ENCODE results near the gene PPL.
"Not testable (repeated sequence)": the region's sequence is repeated elsewhere in the genome, so short reads cannot be mapped to it uniquely, and the experiment has no call there.

PPL gene

DNA sequence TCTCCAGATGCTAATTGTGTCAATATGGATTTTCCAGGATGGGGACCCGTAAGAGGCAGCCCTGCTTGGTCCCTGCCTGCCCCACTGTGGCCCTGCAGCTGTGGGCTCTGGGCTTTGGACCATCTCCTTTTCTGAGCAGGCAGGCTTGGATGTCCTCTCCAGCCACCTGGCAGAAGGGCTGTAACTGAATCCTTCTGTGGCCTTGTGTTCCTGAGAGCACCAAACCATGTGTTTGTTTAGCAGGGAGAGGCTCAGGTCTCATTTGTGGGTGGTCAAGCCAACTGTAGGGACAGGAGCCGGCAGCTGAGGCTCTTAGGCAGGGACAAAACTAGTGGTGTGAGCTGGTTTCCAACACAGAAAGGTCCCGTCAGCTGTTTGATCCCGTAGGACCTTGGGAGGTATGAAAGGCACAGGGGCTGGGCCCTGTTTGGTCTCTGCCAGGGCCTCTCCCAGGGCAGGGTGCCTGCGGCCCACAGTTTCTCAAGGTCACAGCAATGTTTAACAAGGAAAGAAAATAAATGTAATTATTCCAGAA lies 39.7 kb upstream of the PPL start:
- Histone ChIP-seq H3K9ac (no peak overlapping the region), H3K4me3 (no peak overlapping the region), H3K4me1 (peaks cover 12% of the 10 kb centered on the region; the same call in 1 of the 2 replicates), H3K27me3 (no peaks in the 10 kb centered on the region), H3K9me3 (no peaks in the 10 kb centered on the region; the same call in 1 of the 2 replicates), H4K20me1 (no peaks in the 10 kb centered on the region), H3K36me3 (no peaks in the 10 kb centered on the region), H3K27ac (no peak overlapping the region), H3K4me2 (no peak overlapping the region)
- TF ChIP-seq Cebpa-rat (IDR thresholded peaks at IDR 0.05), result no peak

GRCh38 chr16:4976079-4976478 lies 39.1 kb upstream of the PPL start:
- H3K4me2 ChIP-seq, result no peak overlapping the region
- H3K27ac ChIP-seq, result no peak overlapping the region

GRCh38 chr16:4972938-4973587 lies 36.1 kb upstream of the PPL start:
- no peak for TF ChIP-seq Cebpa-rat (IDR thresholded peaks at IDR 0.05)

More at GRCh38 chr16:4976079-4976478, 39.1 kb upstream of the PPL start:
- peaks cover 12% of the 10 kb centered on the region; the same call in 1 of the 2 replicates for H3K4me1 ChIP-seq
- no peak overlapping the region for H3K4me3 ChIP-seq
- H3K36me3 ChIP-seq, result no peaks in the 10 kb centered on the region
- TF ChIP-seq Cebpa-rat (IDR thresholded peaks at IDR 0.05), result no peak
- H3K9me3 ChIP-seq, result no peaks in the 10 kb centered on the region; the same call in 1 of the 2 replicates
- no peak overlapping the region for H3K9ac ChIP-seq
- H4K20me1 ChIP-seq, result no peaks in the 10 kb centered on the region
- no peaks in the 10 kb centered on the region for H3K27me3 ChIP-seq

GRCh38 chr16:4970010-4970409 lies 33.1 kb upstream of the PPL start:
- no peak overlapping the region for H3K27ac ChIP-seq
- TF ChIP-seq Cebpa-rat (IDR thresholded peaks at IDR 0.05), result no peak
- no peaks in the 10 kb centered on the region for H3K4me1 ChIP-seq
- no peaks in the 10 kb centered on the region for H3K9me3 ChIP-seq
- no peaks in the 10 kb centered on the region for H4K20me1 ChIP-seq
- H3K27me3 ChIP-seq, result no peaks in the 10 kb centered on the region
- H3K9ac ChIP-seq, result no peak overlapping the region
- H3K4me2 ChIP-seq, result no peak overlapping the region
- H3K36me3 ChIP-seq, result no peaks in the 10 kb centered on the region
- no peak overlapping the region for H3K4me3 ChIP-seq

More at GRCh38 chr16:4972938-4973587, 36.1 kb upstream of the PPL start:
- no peak overlapping the region for H3K9ac ChIP-seq
- H3K27me3 ChIP-seq, result no peaks in the 10 kb centered on the region
- peaks cover 12% of the 10 kb centered on the region; the same call in 1 of the 2 replicates for H3K4me1 ChIP-seq
- H4K20me1 ChIP-seq, result no peaks in the 10 kb centered on the region
- H3K27ac ChIP-seq, result no peak overlapping the region
- H3K9me3 ChIP-seq, result no peaks in the 10 kb centered on the region; the same call in 1 of the 2 replicates
- no peak overlapping the region for H3K4me2 ChIP-seq
- no peak overlapping the region for H3K4me3 ChIP-seq
- H3K36me3 ChIP-seq, result no peaks in the 10 kb centered on the region

- H3K9me3 ChIP-seq, result no peaks in the 10 kb centered on the region
- H3K4me2 ChIP-seq, result no peak overlapping the region
- no peaks in the 10 kb centered on the region for H3K36me3 ChIP-seq
These were observed 32.0 kb upstream of the PPL start for GRCh38 chr16:4968879-4969483.

GRCh38 chr16:4968278-4968677 lies 31.3 kb upstream of the PPL start:
- not testable (repeated sequence) for H3K4me1 ChIP-seq, H3K36me3 ChIP-seq, H3K4me2 ChIP-seq, H3K27me3 ChIP-seq, H4K20me1 ChIP-seq, H3K27ac ChIP-seq, H3K9ac ChIP-seq, H3K9me3 ChIP-seq, H3K4me3 ChIP-seq

More at GRCh38 chr16:4968879-4969483, 32.0 kb upstream of the PPL start:
- Histone ChIP-seq H3K27ac (no peak overlapping the region), H4K20me1 (no peaks in the 10 kb centered on the region), H3K4me3 (no peak overlapping the region), H3K4me1 (no peaks in the 10 kb centered on the region), H3K27me3 (no peaks in the 10 kb centered on the region), H3K9ac (no peak overlapping the region)
- TF ChIP-seq Cebpa-rat (IDR thresholded peaks at IDR 0.05), result no peak

DNA sequence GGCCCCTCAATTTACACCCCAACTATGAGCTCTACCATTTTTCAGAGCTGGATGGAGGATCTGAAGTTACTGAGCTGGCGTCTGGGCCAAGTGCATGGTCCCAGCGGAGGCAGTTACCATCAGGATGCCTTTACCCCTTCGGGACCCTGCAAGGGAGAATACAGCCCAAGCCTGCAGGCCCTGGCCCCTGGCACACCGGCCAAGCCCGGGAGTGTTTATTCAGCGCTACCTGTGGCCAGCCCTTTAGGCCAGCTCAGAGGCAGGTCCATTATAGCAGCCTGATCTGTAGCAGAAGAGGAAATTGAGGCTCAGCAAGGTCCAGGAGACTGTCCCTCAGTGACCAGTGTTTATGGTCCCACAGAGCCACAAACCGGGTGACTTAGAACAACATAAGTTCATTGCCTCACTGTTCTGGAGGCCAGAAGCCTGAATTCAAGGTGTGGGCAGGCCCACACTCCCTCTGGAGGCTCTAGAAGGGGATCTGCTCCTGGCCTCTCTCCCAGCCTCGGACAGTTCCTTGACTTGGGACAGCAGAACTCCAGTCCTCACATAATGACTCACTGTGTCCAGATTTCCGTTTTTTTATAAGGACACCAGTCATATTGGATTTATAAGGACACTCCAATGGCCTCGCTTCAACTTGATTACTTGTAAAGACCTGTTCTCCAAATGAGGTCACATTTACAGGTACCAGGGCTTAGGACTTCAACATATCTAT lies 29.9 kb upstream of the PPL start:
- H4K20me1 ChIP-seq, result no peaks in the 10 kb centered on the region
- H3K9me3 ChIP-seq, result no peaks in the 10 kb centered on the region
- no peaks in the 10 kb centered on the region for H3K4me1 ChIP-seq
- no peak overlapping the region for H3K27ac ChIP-seq
- TF ChIP-seq Cebpa-rat (IDR thresholded peaks at IDR 0.05), result no peak
- no peaks in the 10 kb centered on the region for H3K36me3 ChIP-seq
- no peak overlapping the region for H3K9ac ChIP-seq
- no peak overlapping the region for H3K4me3 ChIP-seq
- H3K27me3 ChIP-seq, result no peaks in the 10 kb centered on the region
- H3K4me2 ChIP-seq, result no peak overlapping the region

DNA sequence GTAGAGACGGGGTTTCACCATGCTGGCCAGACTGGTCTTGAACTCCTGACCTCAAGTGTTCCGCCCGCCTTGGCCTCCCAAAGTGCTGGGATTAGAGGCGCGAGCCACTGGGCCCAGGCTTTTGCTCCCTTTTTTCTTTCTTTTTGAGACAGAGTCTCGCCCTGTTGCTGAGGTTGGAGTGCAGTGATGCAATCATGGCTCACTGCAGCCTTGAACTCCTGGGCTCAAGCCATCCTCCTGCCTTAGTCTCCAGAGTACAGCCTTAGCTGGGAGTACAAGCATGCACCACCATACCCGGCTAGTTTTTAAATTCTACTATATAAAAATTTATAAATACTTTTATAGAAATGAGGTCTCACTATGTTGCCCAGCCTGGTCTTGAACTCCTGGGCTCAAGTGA lies 26.6 kb upstream of the PPL start:
- H3K9me3 ChIP-seq, H3K36me3 ChIP-seq, H3K27me3 ChIP-seq, H3K4me1 ChIP-seq, H3K9ac ChIP-seq, H3K27ac ChIP-seq, H3K4me3 ChIP-seq, H4K20me1 ChIP-seq, H3K4me2 ChIP-seq: not testable (repeated sequence)
- TF ChIP-seq Cebpa-rat (IDR thresholded peaks at IDR 0.05), result peak; percentile 46; the same call in 1 of the 2 replicates

DNA sequence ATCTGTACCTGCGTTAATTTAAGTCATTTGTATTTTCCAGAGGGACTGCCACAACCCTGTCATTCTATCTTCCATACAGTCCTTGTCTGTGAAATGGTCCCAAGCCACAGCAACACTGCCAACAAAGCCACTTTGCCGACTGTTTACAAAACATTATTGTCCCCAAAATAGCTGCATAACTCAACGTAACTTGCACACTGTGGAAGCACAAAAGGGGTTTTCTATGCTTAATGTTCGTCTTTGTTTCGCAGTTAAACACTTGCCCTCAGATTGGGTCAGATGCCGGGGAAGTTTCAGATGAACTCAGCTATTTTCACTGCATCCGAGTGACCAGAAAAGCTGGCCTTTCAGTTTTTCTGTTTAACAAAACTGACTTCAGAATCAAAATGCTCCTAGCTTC lies 25.8 kb upstream of the PPL start:
- no peak overlapping the region for H3K4me2 ChIP-seq

GRCh38 chr16:4960579-4960978 lies 23.6 kb upstream of the PPL start:
- Histone ChIP-seq H3K4me3 (no peak overlapping the region), H3K27ac (no peak overlapping the region), H3K9ac (no peak overlapping the region), H3K9me3 (no peaks in the 10 kb centered on the region), H3K4me1 (peaks cover 23% of the 10 kb centered on the region), H3K36me3 (no peaks in the 10 kb centered on the region), H3K4me2 (no peak overlapping the region), H4K20me1 (peaks cover 28% of the 10 kb centered on the region; the same call in 1 of the 2 replicates), H3K27me3 (no peaks in the 10 kb centered on the region)
- no peak for TF ChIP-seq Cebpa-rat (IDR thresholded peaks at IDR 0.05)

More for the DNA sequence above, 25.8 kb upstream of the PPL start:
- TF ChIP-seq Cebpa-rat (IDR thresholded peaks at IDR 0.05), result no peak
- Histone ChIP-seq H3K9me3 (no peaks in the 10 kb centered on the region), H3K27ac (no peak overlapping the region), H4K20me1 (peaks cover 13% of the 10 kb centered on the region; the same call in 1 of the 2 replicates), H3K27me3 (no peaks in the 10 kb centered on the region), H3K36me3 (no peaks in the 10 kb centered on the region), H3K4me1 (peaks cover 6% of the 10 kb centered on the region), H3K4me3 (no peak overlapping the region), H3K9ac (no peak overlapping the region)
